ENCODE results near the gene LMLN.

Gene LMLN

DNA sequence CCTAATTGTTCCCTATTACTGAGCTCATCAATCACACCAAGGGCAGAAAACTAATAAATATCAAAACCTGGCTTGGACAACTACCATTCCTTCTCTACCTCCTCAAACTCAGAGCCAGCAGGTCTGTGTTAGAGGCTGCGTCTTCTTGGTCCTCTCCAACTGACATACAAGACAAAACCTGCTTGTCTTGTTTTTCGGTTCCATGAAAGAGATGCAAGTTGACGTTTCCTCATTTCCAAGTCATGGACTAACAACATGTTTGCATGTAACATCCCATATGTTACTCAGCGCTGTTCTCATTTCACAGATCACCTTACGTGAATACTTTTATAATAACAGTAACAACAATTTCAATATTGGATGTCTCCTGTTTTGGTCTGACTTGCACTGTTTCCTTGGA lies 110.9 kb downstream of the LMLN start:
- H2AFZ ChIP-seq (ENCODE audit: low read depth, low read length, severe bottlenecking), result no peak overlapping the region
- no peak for TF ChIP-seq CTCF (IDR thresholded peaks at IDR 0.05; ENCODE audit: insufficient read depth, low read length, poor library complexity, severe bottlenecking)
- TF ChIP-seq EZH2phosphoT487 (conservative IDR thresholded peaks at IDR 0.05; ENCODE audit: low read length), result no peak
- no peaks in the 10 kb centered on the region for H4K20me1 ChIP-seq (ENCODE audit: low read depth, low read length)
- H3K9me2 ChIP-seq (replicated peaks; ENCODE audit: insufficient read depth, low read length), result no peaks in the 10 kb centered on the region
- H3F3A ChIP-seq (ENCODE audit: insufficient read depth), result no peaks in the 10 kb centered on the region
- H3K79me2 ChIP-seq (ENCODE audit: insufficient read depth, low read length), result no peaks in the 10 kb centered on the region
- no peak overlapping the region for H3K4me2 ChIP-seq (ENCODE audit: low read depth, low read length, poor library complexity, severe bottlenecking)
- no peak overlapping the region for H3K9ac ChIP-seq (ENCODE audit: low read length)
- no peaks in the 10 kb centered on the region for H3K27me3 ChIP-seq (ENCODE audit: low read length)
- no peaks in the 10 kb centered on the region for H3K36me3 ChIP-seq (ENCODE audit: low read length)
- no peak overlapping the region for H3K27ac ChIP-seq (ENCODE audit: low read depth, low read length)
- no peak overlapping the region for H3K4me3 ChIP-seq (ENCODE audit: insufficient read depth, low read length, poor library complexity, severe bottlenecking)
- no peaks in the 10 kb centered on the region for H3K9me3 ChIP-seq (ENCODE audit: insufficient read depth, low read length)

DNA sequence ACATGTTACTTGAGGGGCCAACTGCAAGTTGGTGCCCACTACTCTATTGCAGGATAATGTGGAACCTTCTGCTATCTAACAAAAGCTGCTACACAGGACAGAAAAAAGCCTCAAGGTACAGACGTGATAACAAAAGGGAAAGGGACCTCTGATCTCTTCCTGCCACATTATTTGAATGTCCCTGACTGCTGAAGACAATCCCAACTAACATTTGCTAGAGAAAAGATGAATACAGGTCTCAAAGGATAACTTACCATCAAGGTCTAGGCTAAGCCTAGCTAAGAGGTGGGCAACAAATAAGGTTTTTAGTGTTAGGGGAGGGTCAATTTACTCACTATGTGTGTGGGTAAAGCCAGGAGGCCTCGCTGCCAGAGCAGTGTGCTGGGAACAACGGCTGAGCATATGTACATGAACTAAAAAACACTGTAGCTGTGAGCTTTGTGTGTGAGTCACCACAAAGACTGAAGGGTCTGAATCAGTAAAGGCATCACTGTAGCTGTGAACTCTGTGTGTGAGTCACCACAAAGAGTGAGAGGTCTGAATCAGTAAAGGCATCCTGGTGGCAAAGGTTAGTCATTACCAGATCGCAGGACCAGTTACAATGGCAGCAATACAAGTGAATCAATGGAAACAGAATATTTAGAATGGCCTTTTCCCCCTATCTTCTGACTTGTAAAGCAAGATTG lies 111.7 kb downstream of the LMLN start:
- no peak overlapping the region for H3K4me2 ChIP-seq (ENCODE audit: low read depth, low read length, poor library complexity, severe bottlenecking)
- no peak overlapping the region for H3K9ac ChIP-seq (ENCODE audit: low read length)
- H3K36me3 ChIP-seq (ENCODE audit: low read length), result no peaks in the 10 kb centered on the region
- no peaks in the 10 kb centered on the region for H3F3A ChIP-seq (ENCODE audit: insufficient read depth)
- H2AFZ ChIP-seq (ENCODE audit: low read depth, low read length, severe bottlenecking), result no peak overlapping the region
- no peaks in the 10 kb centered on the region for H4K20me1 ChIP-seq (ENCODE audit: low read depth, low read length)
- H3K79me2 ChIP-seq (ENCODE audit: insufficient read depth, low read length), result no peaks in the 10 kb centered on the region
- H3K9me3 ChIP-seq (ENCODE audit: insufficient read depth, low read length), result no peaks in the 10 kb centered on the region
- TF ChIP-seq CTCF (IDR thresholded peaks at IDR 0.05; ENCODE audit: insufficient read depth, low read length, poor library complexity, severe bottlenecking) (no peak), EZH2phosphoT487 (conservative IDR thresholded peaks at IDR 0.05; ENCODE audit: low read length) (no peak)
- no peak overlapping the region for H3K27ac ChIP-seq (ENCODE audit: low read depth, low read length)
- H3K27me3 ChIP-seq (ENCODE audit: low read length), result no peaks in the 10 kb centered on the region
- no peaks in the 10 kb centered on the region for H3K9me2 ChIP-seq (replicated peaks; ENCODE audit: insufficient read depth, low read length)
- no peak overlapping the region for H3K4me3 ChIP-seq (ENCODE audit: insufficient read depth, low read length, poor library complexity, severe bottlenecking)

DNA sequence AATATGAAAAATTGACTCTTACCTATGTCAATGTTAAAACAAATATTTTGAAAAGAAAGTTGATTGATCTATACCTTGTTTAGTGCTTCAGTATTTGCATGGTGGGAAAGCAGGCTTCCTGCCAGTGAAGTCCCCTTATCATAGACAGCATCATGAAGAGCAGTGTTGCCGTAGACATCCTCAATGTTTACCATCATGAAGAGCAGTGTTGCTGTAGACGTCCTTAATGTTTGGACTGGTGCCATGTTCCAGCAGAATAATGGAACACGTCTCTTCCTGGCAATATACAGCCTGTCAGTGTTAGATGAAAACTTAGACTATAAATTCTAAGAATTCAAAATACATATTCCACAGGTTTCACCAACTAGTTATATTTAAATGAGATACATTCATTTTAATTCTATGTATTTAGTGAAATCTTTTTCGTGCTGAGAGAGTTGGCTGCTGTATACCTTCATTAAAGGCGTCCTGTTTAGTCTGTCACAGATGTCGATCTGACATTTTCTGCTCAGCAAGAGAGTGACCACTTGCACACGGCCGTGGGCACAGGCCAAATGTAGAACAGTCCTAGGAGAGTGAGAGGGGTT lies 116.8 kb downstream of the LMLN start:
- H3K36me3 ChIP-seq (ENCODE audit: low read length), result no peaks in the 10 kb centered on the region

More for the DNA sequence above, 116.8 kb downstream of the LMLN start:
- Histone ChIP-seq H3K9me3 (ENCODE audit: insufficient read depth, low read length) (no peaks in the 10 kb centered on the region), H3K9me2 (replicated peaks; ENCODE audit: insufficient read depth, low read length) (no peaks in the 10 kb centered on the region), H4K20me1 (ENCODE audit: low read depth, low read length) (no peaks in the 10 kb centered on the region), H3K4me2 (ENCODE audit: low read depth, low read length, poor library complexity, severe bottlenecking) (no peak overlapping the region), H3F3A (ENCODE audit: insufficient read depth) (no peaks in the 10 kb centered on the region), H3K4me3 (ENCODE audit: insufficient read depth, low read length, poor library complexity, severe bottlenecking) (no peak overlapping the region), H3K79me2 (ENCODE audit: insufficient read depth, low read length) (no peaks in the 10 kb centered on the region), H3K9ac (ENCODE audit: low read length) (no peak overlapping the region), H3K27ac (ENCODE audit: low read depth, low read length) (no peak overlapping the region), H3K27me3 (ENCODE audit: low read length) (0 out of 2 replicates have a peak, but pooled peaks cover 3% of the 10 kb centered on the region), H2AFZ (ENCODE audit: low read depth, low read length, severe bottlenecking) (no peak overlapping the region)
- TF ChIP-seq EZH2phosphoT487 (conservative IDR thresholded peaks at IDR 0.05; ENCODE audit: low read length) (no peak), CTCF (IDR thresholded peaks at IDR 0.05; ENCODE audit: insufficient read depth, low read length, poor library complexity, severe bottlenecking) (no peak)

All from SU-DHL-6 (cell line).